NCI-H2196 treated with DMSO at 0.1 percent for 48 hours (cell line): ENCODE measurements around the gene TMEM63A.
"Not testable (repeated sequence)": the region's sequence is repeated elsewhere in the genome, so short reads cannot be mapped to it uniquely, and the experiment has no call there.

Source experiments
- DNase-seq: peaks from one replicate; lab custom pipeline; 2025; ENCODE audit not compliant: unreplicated experiment; lab: John Stamatoyannopoulos, UW

Gene TMEM63A

GRCh38 chr1:225846331-225847310 lies 35.6 kb downstream of the TMEM63A start:
- no peak for DNase-seq

DNA sequence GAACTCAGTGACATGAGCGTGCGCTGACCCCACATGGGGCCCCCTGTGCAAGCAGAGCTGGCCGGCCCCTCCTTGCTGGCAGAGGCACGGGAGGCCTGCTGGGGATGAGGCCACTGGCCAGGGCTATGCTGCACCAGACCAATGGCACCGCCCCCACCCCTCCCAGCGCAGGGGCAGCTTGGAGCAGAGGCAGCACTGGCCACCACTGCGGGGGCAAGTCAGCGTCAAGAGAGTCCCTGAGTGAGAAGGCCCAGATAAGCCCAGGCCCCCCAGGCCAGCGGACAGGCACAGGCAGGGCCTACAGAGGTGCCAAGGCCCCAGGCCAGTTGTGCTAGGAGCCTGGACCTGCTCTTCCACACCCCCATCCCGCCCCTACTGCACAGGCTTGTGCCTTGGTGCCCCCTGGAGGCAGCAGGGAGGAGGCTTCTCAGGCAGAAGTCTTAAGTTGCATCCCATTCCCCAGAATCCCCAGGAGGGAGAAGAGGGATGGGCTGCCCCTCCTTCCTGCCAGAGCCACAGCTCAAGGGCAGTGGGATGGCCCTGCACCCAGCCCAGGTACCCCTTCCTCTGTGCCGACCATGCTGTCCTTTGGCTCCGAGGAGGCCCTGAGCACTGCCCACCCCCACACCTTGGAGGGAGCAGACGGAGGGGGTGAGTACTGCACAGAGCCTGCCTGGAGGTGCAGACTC lies 36.5 kb downstream of the TMEM63A start:
- peak; percentile 69 for DNase-seq

DNA sequence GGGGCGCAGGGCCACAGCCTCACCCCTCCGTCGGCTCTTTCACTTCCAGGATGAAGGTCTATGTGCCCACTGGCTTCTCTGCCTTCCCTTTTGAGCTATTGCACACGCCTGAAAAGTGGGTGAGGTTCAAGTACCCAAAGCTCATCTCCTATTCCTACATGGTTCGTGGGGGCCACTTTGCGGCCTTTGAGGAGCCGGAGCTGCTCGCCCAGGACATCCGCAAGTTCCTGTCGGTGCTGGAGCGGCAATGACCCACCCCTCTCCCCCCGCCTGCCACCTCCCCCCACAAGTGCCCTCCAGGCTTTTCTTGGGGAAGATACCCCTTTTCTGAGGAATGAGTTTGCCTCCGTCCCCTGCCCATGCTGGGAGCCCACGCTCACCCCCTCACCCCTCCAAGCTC lies 37.1 kb downstream of the TMEM63A start:
- no peak for DNase-seq

- no peak for DNase-seq
These were observed 37.7 kb downstream of the TMEM63A start for GRCh38 chr1:225844236-225845061.

GRCh38 chr1:225843426-225843795 lies 38.8 kb downstream of the TMEM63A start:
- no peak for DNase-seq

DNA sequence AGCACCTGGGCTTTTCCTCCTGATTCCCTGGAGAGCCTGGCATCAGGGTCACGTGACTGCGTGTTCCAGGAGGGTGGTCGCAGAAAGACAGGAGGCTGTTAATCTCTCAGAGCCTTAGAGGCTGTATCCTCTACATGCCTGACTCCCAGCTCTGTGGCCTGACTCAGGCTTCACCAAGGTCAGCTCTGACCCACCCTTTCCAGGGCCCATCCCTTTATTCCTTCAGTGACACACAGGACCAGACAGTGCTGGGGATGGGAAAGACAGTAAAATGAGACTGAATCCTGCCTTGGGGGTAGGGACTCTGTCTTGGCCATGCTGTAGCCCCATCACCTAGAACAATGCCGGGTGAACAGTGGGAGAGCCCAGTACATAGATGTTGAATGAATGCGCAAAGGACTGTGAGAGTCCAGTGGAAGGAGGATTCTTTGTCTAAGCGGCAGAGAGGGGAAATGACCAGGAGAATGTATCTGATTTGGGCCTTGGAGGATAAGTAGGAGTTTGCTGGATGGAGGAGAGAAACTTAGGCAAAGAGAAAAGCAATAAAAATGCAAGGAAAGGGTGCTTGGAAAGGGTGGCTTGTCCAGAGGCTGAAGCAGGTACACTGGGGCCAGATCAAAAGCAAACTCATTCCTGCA lies 39.3 kb downstream of the TMEM63A start:
- no peak for DNase-seq

DNA sequence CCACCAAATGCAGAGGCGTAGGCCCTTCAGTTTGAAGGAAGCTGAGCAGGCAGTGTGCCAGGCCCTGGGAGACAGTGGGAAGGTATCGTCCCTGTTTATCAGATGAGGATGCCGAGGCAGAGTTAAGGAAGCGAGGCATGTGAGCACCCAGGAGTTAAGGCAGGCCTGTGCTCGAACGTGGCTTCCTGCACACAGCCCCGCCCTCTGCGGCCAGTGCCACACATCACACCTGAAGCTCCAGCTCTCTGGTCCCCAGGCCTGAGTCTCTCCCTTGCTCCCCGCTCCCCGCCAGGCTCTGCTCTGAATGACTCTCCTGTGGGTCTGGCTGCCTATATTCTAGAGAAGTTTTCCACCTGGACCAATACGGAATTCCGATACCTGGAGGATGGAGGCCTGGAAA lies 40.1 kb downstream of the TMEM63A start:
- DNase-seq: no peak

GRCh38 chr1:225840713-225841112 lies 41.5 kb downstream of the TMEM63A start:
- no peak for DNase-seq

- no peak for DNase-seq
These were observed 42.0 kb downstream of the TMEM63A start for GRCh38 chr1:225840223-225840610.

GRCh38 chr1:225838793-225839192 lies 43.4 kb downstream of the TMEM63A start:
- no peak for DNase-seq

DNA sequence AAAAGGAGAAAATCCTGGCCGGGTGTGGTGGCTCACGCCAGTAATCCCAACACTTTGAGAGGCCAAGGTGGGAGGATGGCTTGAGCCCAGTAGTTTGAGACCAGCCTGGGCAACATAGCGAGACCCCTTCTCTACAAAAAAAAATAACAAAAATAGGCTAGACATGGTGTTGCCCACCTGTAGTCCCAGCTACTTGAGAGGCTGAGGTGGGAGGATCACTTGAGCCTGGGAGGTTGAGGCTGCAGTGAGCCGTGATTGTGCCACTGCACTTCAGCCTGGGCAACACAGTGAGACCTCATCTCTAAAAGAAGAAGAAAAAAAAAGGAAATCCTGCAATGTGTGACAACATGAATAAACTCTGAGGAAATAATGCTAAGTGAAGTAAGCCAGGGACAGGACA lies 45.9 kb downstream of the TMEM63A start:
- DNase-seq: not testable (repeated sequence)

DNA sequence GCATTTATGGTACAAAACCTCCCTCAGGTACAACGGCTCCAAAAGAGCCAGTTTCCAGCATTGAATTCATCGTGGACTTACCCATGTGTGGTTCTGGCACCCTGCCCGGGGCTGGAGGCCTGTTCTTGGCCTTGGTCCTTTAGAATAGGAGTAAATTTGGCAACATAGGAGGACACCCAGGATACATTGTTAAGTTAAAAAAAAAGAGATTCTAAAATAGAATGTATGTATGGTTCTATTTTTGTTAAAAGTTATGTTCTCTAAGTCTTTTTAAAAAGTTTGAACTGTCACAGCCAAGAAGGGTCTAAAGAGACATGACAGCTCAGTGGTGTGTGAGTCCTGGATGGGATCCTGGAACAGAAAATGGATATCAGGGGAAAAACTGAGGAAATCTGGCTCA lies 46.3 kb downstream of the TMEM63A start:
- DNase-seq: no peak

DNA sequence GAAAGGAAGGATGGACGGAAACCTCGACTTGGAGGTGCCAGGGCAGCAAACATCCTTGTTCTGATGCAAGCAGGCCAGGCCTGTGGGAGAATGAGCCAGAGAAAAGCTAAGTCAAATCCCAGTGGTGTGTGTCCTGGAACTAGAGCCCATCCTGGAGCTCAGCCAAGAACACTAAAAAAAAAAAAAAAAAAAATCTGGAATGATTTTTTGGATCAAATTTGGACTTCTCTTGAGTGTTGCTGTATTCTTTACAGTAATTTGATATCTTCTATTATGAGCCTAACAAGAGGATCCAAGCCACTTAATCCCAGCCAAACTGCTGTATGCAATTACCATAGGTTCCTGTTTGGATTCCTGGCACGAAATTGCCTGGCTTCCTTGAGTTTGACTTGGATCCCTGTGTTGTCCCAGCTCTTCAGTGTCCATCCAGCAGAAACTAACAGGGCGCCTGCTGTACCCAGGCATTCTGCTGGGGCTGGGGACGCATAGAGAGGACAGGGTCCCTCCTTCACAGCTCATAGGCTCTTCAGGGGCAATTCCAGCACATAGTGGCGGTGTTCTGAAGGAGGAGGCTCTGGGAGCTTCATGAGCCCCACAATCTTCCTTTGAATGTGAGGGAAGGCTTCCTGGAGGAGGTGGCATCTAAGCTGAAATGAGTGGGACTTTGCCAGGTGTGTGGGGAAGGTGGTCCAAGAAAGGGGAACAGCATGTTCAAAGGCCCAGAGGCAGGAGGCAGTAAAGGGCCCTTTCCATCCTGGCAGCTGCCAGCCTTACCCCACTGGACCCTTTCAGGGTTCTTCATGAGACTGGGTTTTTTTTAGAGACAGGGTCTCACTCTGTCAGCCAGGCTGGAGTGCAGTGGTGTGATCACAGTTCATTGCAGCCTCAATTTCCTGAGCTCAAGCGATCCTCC lies 47.5 kb downstream of the TMEM63A start:
- DNase-seq: peak; percentile 74

DNA sequence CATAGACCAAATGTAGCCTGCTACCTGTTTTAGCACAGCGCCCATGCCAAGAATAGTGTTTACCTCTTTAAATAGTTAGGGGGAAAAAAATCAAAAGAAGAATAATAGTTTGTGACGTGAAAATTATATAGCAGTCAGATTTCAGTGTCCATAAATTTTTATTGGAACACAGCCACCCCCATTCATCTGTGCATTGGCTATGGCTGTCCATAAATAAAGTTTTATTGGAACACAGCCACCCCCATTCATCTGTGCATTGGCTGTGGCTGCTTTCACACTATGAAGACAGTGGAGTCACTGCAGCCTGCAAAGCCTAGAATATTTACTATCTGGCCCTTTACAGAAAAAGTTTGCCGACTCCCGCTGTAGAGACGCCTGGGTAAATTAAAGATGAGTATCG lies 51.3 kb downstream of the TMEM63A start:
- DNase-seq: no peak

DNA sequence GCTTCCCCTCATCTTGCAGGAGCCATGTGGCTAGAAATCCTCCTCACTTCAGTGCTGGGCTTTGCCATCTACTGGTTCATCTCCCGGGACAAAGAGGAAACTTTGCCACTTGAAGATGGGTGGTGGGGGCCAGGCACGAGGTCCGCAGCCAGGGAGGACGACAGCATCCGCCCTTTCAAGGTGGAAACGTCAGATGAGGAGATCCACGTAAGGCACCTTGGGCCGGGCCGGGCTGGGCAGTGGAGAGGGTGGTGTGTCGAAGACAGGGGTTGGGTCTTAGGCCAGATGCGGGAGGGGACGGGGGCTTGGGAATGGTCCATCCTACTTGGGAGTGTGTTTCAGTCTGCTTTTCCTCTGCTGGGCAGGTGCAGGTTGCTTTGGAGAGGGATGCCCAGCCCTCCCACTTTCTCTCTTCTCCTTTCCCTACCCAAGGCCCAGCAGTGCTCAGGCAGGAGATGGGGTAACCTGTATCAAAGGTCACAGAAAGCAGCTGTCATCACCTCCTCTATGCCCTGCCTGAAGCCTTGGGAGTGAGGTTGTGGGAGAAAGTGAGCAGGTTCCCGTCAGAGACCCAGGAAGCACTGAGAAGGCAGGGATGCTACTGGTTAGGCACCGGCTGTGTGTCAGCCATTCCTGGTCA lies 53.4 kb downstream of the TMEM63A start:
- DNase-seq: no peak

DNA sequence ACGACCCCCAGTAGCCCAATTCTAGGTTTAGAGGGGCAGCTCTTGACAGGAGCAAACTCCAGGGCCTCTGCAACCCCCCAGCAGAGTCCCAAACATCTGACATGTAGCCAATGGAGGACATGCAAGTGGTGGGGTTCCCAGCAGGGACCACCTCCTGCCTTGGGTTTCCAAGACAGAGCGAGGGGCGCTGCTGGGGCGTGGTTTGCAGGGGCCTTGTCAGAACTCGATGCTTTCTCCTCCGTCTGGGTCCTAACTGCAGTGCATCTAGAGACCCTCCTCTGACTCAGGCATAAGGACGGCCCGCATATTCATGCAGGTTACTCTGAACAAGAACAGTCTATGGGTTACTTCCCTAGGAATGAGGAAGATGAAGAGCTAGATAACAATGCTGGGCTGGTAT lies 55.1 kb downstream of the TMEM63A start:
- DNase-seq: no peak

DNA sequence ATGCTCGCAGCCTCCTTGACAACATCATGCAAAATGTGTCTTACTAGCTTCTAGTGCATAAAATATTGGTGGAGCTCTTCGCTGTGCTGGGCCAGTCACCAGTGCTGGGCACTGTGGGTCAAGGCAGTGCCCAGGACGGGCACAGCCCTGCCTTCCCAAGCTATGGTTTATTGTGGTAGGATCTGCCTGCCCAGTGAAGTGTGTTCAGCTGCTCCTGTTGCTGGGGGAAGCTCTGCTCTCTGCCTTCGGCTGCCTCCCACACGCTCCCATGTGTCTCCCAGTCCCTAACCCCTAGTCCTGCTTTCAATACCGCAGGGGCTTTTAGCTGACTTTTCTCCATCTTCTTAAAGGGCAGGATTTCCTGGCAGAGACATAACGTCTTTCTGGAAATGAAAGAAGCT lies 56.6 kb downstream of the TMEM63A start:
- no peak for DNase-seq

DNA sequence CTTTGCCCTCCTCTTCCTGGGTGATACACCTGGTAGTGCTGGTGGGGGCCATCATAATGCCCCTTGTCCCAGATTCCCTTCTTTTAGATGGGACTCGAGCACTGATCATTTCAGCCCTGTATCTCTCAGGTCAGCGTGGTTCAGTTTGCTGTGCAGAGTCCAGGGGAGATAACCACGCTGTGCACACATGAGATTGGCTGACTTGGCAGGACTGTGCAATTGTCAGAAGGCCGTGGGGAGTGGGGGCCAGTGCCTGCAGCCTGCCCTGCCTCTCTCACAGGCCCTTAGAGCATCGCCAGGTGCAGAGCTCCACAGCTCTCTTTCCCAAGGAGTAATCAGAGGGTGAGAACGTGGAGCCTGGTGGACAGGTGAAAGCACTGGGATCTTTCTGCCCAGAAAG lies 57.1 kb downstream of the TMEM63A start:
- peak; percentile 44 for DNase-seq

DNA sequence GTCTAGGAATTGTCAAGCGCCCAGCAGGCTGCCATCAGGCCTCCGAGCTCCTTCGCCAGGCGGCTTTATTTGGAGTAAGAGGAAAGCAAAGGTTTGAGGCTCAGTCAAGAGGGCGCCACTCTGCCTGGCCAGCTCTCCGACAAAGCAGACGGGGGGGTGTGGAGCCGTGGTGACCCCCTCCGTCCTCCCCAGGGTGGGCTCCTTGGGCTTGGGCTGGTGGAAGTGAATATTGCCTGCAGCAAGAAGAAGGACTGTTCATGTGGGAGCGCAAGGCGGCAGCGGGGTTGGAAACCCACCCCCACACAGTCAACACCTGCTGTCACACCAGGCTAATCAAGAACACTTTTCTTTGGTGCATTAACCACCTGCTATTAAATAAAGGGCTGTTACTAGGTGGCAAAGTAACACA lies 57.6 kb downstream of the TMEM63A start:
- DNase-seq: peak; percentile 68
